HepG2 (cell line): ENCODE measurements around the gene CCDC201. TPM values are rescaled to one million over a fixed set of nuclear protein-coding genes. Genes with fewer than 3 reads are reported as not detected.

Source experiments
- ARNT ChIP-seq: fragments of 450-650 bp; IDR thresholded peaks from 2 replicates; pipeline ENCODE4 v1.6.1; 2017
- MEIS2 ChIP-seq: sonication (generic); formaldehyde crosslinking; IDR thresholded peaks from 2 replicates; pipeline ENCODE4 v1.9.0; 2021; ENCODE audit warnings: mild to moderate bottlenecking, missing genetic modification reagents
- NCOA1 ChIP-seq: sonication (generic); formaldehyde crosslinking; IDR thresholded peaks from 2 replicates; pipeline ENCODE4 v1.9.0; 2021; ENCODE audit warnings: missing genetic modification reagents
- ZC3H4 ChIP-seq: sonication (generic); formaldehyde crosslinking; IDR thresholded peaks from 2 replicates; pipeline ENCODE4 v1.4.0; 2020; ENCODE audit warnings: missing genetic modification reagents, borderline replicate concordance
- ZNF761 ChIP-seq: sonication (generic); formaldehyde crosslinking; conservative IDR thresholded peaks from 2 replicates; pipeline ENCODE4 v1.4.0; 2020; ENCODE audit warnings: mild to moderate bottlenecking, missing genetic modification reagents
- ZSCAN21 ChIP-seq: sonication (generic); formaldehyde crosslinking; IDR thresholded peaks from 2 replicates; pipeline ENCODE4 v1.8.0; 2022; ENCODE audit warnings: mild to moderate bottlenecking, missing genetic modification reagents, moderate library complexity, borderline replicate concordance
- polyA plus RNA-seq, 8 experiments: library from polyadenylated mRNA; depleted of rRNA in 3 of 8; stranded (reverse) in 7 of 8; unstranded in 1 of 8; fragments of >200 nt; fragmentation: Illumina TruSeq in 4 of 8; extraction: Trizol in 4 of 8; gene quantifications; 2 replicates each; pipeline versions ENCODE4 v1.2.1 to v1.2.3, GENCODE V29; 2011 to 2016; ENCODE audit warnings: low read depth in 4 of 8, missing spikeins in 1 of 8, mixed read lengths in 1 of 8; ENCODE audit not compliant: insufficient read depth in 1 of 8
- total RNA-seq, 5 experiments: library from RNA; depleted of rRNA; stranded (reverse); fragments of >200 nt; fragmentation: Illumina TruSeq; extraction: Trizol; gene quantifications; 2 replicates each; pipeline ENCODE4 v1.2.3, GENCODE V29; 2016; ENCODE audit warnings: low read depth in 1 of 5
- TF ChIP-seq, protein P1 (sequence below): sonication (generic); formaldehyde crosslinking; IDR thresholded peaks from 2 replicates; pipeline ENCODE4 v1.4.0; 2020; ENCODE audit warnings: missing genetic modification reagents, borderline replicate concordance
- TF ChIP-seq, protein P2 (sequence below): IDR thresholded peaks from 2 replicates; pipeline ENCODE4 v1.6.1; 2012; ENCODE audit warnings: low read depth, low read length, improper control_type of control experiment
- TF ChIP-seq, protein P3 (sequence below): IDR thresholded peaks from 2 replicates; pipeline ENCODE4 v1.6.1; 2016; ENCODE audit warnings: low read depth, control low read depth
- TF ChIP-seq, protein P4 (sequence below): sonication (generic); formaldehyde crosslinking; IDR thresholded peaks from one replicate; pipeline ENCODE4 v1.5.1; 2020; ENCODE audit warnings: mild to moderate bottlenecking, missing genetic modification reagents; ENCODE audit errors: not compliant biosample characterization

CCDC201 gene
- total and polyA plus RNA-seq, 2 of the 13 experiments (the other 11 are each of a cell fraction or from before 2014, with no cell fraction given) = 0.92 TPM; not detected in 1

- TF ChIP-seq, protein P1, sequence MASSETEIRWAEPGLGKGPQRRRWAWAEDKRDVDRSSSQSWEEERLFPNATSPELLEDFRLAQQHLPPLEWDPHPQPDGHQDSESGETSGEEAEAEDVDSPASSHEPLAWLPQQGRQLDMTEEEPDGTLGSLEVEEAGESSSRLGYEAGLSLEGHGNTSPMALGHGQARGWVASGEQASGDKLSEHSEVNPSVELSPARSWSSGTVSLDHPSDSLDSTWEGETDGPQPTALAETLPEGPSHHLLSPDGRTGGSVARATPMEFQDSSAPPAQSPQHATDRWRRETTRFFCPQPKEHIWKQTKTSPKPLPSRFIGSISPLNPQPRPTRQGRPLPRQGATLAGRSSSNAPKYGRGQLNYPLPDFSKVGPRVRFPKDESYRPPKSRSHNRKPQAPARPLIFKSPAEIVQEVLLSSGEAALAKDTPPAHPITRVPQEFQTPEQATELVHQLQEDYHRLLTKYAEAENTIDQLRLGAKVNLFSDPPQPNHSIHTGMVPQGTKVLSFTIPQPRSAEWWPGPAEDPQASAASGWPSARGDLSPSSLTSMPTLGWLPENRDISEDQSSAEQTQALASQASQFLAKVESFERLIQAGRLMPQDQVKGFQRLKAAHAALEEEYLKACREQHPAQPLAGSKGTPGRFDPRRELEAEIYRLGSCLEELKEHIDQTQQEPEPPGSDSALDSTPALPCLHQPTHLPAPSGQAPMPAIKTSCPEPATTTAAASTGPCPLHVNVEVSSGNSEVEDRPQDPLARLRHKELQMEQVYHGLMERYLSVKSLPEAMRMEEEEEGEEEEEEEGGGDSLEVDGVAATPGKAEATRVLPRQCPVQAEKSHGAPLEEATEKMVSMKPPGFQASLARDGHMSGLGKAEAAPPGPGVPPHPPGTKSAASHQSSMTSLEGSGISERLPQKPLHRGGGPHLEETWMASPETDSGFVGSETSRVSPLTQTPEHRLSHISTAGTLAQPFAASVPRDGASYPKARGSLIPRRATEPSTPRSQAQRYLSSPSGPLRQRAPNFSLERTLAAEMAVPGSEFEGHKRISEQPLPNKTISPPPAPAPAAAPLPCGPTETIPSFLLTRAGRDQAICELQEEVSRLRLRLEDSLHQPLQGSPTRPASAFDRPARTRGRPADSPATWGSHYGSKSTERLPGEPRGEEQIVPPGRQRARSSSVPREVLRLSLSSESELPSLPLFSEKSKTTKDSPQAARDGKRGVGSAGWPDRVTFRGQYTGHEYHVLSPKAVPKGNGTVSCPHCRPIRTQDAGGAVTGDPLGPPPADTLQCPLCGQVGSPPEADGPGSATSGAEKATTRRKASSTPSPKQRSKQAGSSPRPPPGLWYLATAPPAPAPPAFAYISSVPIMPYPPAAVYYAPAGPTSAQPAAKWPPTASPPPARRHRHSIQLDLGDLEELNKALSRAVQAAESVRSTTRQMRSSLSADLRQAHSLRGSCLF (CRISPR knock-in tag) = peak; percentile 63; the same call in 1 of the 2 replicates
- TF ChIP-seq, protein P2, sequence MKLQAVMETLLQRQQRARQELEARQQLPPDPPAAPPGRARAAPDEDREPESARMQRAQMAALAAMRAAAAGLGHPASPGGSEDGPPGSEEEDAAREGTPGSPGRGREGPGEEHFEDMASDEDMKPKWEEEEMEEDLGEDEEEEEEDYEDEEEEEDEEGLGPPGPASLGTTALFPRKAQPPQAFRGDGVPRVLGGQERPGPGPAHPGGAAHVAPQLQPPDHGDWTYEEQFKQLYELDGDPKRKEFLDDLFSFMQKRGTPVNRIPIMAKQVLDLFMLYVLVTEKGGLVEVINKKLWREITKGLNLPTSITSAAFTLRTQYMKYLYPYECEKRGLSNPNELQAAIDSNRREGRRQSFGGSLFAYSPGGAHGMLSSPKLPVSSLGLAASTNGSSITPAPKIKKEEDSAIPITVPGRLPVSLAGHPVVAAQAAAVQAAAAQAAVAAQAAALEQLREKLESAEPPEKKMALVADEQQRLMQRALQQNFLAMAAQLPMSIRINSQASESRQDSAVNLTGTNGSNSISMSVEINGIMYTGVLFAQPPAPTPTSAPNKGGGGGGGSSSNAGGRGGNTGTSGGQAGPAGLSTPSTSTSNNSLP = peak; percentile 75
- TF ChIP-seq MEIS2 (peak; percentile 92), ARNT (no peak), ZSCAN21 (CRISPR knock-in tag) (peak; percentile 73; the same call in 1 of the 2 replicates), ZC3H4 (CRISPR knock-in tag) (no peak), ZNF761 (CRISPR knock-in tag) (peak; percentile 89), NCOA1 (CRISPR knock-in tag) (peak; percentile 99)
- TF ChIP-seq, protein P3, sequence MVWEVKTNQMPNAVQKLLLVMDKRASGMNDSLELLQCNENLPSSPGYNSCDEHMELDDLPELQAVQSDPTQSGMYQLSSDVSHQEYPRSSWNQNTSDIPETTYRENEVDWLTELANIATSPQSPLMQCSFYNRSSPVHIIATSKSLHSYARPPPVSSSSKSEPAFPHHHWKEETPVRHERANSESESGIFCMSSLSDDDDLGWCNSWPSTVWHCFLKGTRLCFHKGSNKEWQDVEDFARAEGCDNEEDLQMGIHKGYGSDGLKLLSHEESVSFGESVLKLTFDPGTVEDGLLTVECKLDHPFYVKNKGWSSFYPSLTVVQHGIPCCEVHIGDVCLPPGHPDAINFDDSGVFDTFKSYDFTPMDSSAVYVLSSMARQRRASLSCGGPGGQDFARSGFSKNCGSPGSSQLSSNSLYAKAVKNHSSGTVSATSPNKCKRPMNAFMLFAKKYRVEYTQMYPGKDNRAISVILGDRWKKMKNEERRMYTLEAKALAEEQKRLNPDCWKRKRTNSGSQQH (CRISPR knock-in tag) = peak; percentile 45; the same call in 1 of the 2 replicates
- TF ChIP-seq, protein P4, sequence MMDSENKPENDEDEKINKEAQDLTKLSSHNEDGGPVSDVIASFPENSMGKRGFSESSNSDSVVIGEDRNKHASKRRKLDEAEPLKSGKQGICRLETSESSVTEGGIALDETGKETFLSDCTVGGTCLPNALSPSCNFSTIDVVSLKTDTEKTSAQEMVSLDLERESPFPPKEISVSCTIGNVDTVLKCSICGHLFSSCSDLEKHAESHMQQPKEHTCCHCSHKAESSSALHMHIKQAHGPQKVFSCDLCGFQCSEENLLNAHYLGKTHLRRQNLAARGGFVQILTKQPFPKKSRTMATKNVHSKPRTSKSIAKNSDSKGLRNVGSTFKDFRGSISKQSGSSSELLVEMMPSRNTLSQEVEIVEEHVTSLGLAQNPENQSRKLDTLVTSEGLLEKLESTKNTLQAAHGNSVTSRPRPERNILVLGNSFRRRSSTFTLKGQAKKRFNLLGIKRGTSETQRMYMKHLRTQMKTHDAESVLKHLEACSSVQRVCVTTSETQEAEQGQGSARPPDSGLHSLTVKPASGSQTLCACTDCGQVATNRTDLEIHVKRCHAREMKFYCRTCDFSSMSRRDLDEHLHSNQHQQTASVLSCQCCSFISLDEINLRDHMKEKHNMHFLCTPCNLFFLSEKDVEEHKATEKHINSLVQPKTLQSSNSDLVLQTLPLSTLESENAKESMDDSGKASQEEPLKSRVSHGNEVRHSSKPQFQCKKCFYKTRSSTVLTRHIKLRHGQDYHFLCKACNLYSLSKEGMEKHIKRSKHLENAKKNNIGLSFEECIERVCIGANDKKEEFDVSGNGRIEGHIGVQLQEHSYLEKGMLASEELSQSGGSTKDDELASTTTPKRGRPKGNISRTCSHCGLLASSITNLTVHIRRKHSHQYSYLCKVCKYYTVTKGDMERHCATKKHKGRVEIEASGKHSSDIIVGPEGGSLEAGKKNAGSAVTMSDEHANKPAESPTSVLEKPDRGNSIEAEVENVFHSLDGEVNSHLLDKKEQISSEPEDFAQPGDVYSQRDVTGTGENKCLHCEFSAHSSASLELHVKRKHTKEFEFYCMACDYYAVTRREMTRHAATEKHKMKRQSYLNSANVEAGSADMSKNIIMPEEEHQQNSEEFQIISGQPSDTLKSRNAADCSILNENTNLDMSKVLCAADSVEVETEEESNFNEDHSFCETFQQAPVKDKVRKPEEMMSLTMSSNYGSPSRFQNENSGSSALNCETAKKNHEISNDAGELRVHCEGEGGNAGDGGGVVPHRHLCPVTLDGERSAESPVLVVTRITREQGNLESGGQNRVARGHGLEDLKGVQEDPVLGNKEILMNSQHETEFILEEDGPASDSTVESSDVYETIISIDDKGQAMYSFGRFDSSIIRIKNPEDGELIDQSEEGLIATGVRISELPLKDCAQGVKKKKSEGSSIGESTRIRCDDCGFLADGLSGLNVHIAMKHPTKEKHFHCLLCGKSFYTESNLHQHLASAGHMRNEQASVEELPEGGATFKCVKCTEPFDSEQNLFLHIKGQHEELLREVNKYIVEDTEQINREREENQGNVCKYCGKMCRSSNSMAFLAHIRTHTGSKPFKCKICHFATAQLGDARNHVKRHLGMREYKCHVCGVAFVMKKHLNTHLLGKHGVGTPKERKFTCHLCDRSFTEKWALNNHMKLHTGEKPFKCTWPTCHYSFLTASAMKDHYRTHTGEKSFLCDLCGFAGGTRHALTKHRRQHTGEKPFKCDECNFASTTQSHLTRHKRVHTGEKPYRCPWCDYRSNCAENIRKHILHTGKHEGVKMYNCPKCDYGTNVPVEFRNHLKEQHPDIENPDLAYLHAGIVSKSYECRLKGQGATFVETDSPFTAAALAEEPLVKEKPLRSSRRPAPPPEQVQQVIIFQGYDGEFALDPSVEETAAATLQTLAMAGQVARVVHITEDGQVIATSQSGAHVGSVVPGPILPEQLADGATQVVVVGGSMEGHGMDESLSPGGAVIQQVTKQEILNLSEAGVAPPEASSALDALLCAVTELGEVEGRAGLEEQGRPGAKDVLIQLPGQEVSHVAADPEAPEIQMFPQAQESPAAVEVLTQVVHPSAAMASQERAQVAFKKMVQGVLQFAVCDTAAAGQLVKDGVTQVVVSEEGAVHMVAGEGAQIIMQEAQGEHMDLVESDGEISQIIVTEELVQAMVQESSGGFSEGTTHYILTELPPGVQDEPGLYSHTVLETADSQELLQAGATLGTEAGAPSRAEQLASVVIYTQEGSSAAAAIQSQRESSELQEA (CRISPR knock-in tag) = no peak
Observed at GRCh38 chr7:45881759-45882464, 9.0 kb upstream of the CCDC201 start (continued).
